ENCODE measurements around the gene SORL1-AS1.
"Not testable (repeated sequence)": the region's sequence is repeated elsewhere in the genome, so short reads cannot be mapped to it uniquely, and the experiment has no call there.

SORL1-AS1 gene

GRCh38 chr11:121426476-121427399 is 26.0 kb downstream of the SORL1-AS1 start:
- peak in 1 of 2 experiments; percentile 31 for DNase-seq

- no peak for DNase-seq
These were observed 26.9 kb downstream of the SORL1-AS1 start for GRCh38 chr11:121425828-121426227.

GRCh38 chr11:121422675-121423074 is 30.1 kb downstream of the SORL1-AS1 start:
- no peak for DNase-seq

GRCh38 chr11:121421149-121421901 is 31.4 kb downstream of the SORL1-AS1 start:
- DNase-seq = no peak

GRCh38 chr11:121420398-121420797 is 32.4 kb downstream of the SORL1-AS1 start:
- DNase-seq = no peak

GRCh38 chr11:121419836-121420235 is 32.9 kb downstream of the SORL1-AS1 start:
- DNase-seq = no peak

- no peak for DNase-seq
These were observed 34.1 kb downstream of the SORL1-AS1 start for GRCh38 chr11:121418625-121419114.

GRCh38 chr11:121417607-121418006 is 35.2 kb downstream of the SORL1-AS1 start:
- no peak for DNase-seq

- DNase-seq = no peak
These were observed 35.7 kb downstream of the SORL1-AS1 start for GRCh38 chr11:121417055-121417551.

GRCh38 chr11:121415856-121416255 is 36.9 kb downstream of the SORL1-AS1 start:
- no peak for DNase-seq

GRCh38 chr11:121414141-121414913 is 38.4 kb downstream of the SORL1-AS1 start:
- DNase-seq = no peak

GRCh38 chr11:121412711-121413415 is 39.9 kb downstream of the SORL1-AS1 start:
- no peak for DNase-seq

- DNase-seq = no peak
These were observed 40.7 kb downstream of the SORL1-AS1 start for GRCh38 chr11:121412000-121412587.

GRCh38 chr11:121411330-121411729 is 41.4 kb downstream of the SORL1-AS1 start:
- DNase-seq = not testable (repeated sequence)

- DNase-seq = not testable (repeated sequence)
These were observed 42.7 kb downstream of the SORL1-AS1 start for GRCh38 chr11:121410041-121410440.

GRCh38 chr11:121408830-121409229 is 43.9 kb downstream of the SORL1-AS1 start:
- DNase-seq = no peak

GRCh38 chr11:121406291-121406690 is 46.5 kb downstream of the SORL1-AS1 start:
- no peak for DNase-seq

GRCh38 chr11:121405646-121406045 is 47.1 kb downstream of the SORL1-AS1 start:
- no peak for DNase-seq

- DNase-seq = no peak
These were observed 58.0 kb downstream of the SORL1-AS1 start for GRCh38 chr11:121394785-121395184.

- no peak for DNase-seq
These were observed 58.9 kb downstream of the SORL1-AS1 start for GRCh38 chr11:121393855-121394254.

- DNase-seq = no peak
These were observed 60.9 kb downstream of the SORL1-AS1 start for GRCh38 chr11:121391914-121392313.

- DNase-seq = no peak
These were observed 63.1 kb downstream of the SORL1-AS1 start for GRCh38 chr11:121389651-121390050.

Data from NCI-H1930 (cell line).